HL-60 (cell line): ENCODE data around the gene TMC3.

Experiments used
- DNase-seq, 2 experiments: peaks; one replicate each; pipeline ENCODE4 v3.0.0-alpha.2; 2010 to 2020; ENCODE audit warnings: low read depth in 1 of 2, low spot score in 1 of 2
- H3K27ac ChIP-seq: fragments of 250-450 bp; sonication (Bioruptor Pico); replicated peaks from 2 replicates; pipeline ENCODE4 v1.5.1; 2020; ENCODE audit warnings: mild to moderate bottlenecking, moderate library complexity
- H3K27me3 ChIP-seq: fragments of 250-450 bp; sonication (Bioruptor Pico); 2 replicates; pipeline ENCODE4 v1.5.1; 2021; ENCODE audit warnings: mild to moderate bottlenecking, moderate library complexity; ENCODE audit not compliant: insufficient read depth, poor library complexity, severe bottlenecking
- H3K4me3 ChIP-seq: replicated peaks from 2 replicates; pipeline ENCODE4 v1.5.1; 2011; ENCODE audit warnings: mild to moderate bottlenecking, control low read depth, low read length; ENCODE audit not compliant: insufficient read depth
- GABPA ChIP-seq: IDR thresholded peaks from 2 replicates; pipeline ENCODE4 v1.6.1; 2012; ENCODE audit warnings: low read depth
- POLR2AphosphoS5 ChIP-seq: IDR thresholded peaks from 2 replicates; pipeline ENCODE4 v1.6.1; 2012; ENCODE audit warnings: low read depth
- SPI1 ChIP-seq: IDR thresholded peaks from 2 replicates; pipeline ENCODE4 v1.6.1; 2012; ENCODE audit warnings: low read depth, mild to moderate bottlenecking, borderline replicate concordance
- TF ChIP-seq, protein P1 (sequence below): IDR thresholded peaks from 2 replicates; pipeline ENCODE4 v1.6.1; 2012; ENCODE audit warnings: low read depth; ENCODE audit not compliant: insufficient replicate concordance
- TF ChIP-seq, protein P2 (sequence below): IDR thresholded peaks from one replicate; pipeline ENCODE4 v1.5.1; 2011; ENCODE audit warnings: low read length, control low read depth, inconsistent platforms; ENCODE audit not compliant: insufficient read depth

Gene TMC3

DNA sequence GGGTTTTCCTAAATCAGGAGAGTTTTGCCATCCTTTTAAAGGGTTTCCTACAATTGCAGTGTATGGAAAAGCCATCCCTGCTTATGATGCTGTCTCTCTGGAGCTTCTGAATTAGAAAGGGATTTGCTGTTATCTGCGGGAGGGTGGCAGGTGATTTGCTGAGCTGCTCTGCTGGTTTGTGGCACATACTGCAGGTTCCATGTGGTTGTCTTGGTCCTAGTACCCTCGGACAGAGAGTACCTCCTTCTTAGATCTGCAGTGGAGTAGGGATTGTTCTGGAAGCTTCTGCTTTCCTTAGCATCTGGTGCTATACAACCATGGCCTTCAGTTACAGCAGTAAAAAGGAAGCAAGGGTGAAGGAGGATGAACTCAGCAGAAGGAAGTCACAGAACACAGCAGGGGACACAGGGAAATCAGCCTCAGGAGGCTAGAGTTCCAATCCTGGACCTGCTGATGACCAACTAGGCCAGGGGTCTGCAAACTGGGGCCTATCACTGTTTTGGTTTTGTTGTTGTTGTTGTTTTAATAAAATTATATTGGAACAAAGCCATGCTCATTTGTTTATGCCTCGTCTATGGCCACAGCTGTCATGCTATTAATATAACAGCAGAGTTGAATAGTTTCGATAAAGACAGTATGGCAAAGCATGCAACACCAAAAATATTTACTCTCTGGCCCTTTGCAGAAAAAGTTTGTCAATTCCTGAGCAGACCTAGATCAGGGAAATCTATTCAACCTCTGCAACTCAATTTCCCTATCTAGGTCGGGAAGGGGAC lies 89.6 kb downstream of the TMC3 start:
- H3K27me3 ChIP-seq = no peaks in the 10 kb centered on the region
- peak in 1 of 2 experiments; percentile 33 for DNase-seq
- TF ChIP-seq, protein P1, sequence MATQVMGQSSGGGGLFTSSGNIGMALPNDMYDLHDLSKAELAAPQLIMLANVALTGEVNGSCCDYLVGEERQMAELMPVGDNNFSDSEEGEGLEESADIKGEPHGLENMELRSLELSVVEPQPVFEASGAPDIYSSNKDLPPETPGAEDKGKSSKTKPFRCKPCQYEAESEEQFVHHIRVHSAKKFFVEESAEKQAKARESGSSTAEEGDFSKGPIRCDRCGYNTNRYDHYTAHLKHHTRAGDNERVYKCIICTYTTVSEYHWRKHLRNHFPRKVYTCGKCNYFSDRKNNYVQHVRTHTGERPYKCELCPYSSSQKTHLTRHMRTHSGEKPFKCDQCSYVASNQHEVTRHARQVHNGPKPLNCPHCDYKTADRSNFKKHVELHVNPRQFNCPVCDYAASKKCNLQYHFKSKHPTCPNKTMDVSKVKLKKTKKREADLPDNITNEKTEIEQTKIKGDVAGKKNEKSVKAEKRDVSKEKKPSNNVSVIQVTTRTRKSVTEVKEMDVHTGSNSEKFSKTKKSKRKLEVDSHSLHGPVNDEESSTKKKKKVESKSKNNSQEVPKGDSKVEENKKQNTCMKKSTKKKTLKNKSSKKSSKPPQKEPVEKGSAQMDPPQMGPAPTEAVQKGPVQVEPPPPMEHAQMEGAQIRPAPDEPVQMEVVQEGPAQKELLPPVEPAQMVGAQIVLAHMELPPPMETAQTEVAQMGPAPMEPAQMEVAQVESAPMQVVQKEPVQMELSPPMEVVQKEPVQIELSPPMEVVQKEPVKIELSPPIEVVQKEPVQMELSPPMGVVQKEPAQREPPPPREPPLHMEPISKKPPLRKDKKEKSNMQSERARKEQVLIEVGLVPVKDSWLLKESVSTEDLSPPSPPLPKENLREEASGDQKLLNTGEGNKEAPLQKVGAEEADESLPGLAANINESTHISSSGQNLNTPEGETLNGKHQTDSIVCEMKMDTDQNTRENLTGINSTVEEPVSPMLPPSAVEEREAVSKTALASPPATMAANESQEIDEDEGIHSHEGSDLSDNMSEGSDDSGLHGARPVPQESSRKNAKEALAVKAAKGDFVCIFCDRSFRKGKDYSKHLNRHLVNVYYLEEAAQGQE = no peak
- no peak for TF ChIP-seq GABPA
- TF ChIP-seq POLR2AphosphoS5 = no peak
- TF ChIP-seq SPI1 = no peak
- TF ChIP-seq, protein P2, sequence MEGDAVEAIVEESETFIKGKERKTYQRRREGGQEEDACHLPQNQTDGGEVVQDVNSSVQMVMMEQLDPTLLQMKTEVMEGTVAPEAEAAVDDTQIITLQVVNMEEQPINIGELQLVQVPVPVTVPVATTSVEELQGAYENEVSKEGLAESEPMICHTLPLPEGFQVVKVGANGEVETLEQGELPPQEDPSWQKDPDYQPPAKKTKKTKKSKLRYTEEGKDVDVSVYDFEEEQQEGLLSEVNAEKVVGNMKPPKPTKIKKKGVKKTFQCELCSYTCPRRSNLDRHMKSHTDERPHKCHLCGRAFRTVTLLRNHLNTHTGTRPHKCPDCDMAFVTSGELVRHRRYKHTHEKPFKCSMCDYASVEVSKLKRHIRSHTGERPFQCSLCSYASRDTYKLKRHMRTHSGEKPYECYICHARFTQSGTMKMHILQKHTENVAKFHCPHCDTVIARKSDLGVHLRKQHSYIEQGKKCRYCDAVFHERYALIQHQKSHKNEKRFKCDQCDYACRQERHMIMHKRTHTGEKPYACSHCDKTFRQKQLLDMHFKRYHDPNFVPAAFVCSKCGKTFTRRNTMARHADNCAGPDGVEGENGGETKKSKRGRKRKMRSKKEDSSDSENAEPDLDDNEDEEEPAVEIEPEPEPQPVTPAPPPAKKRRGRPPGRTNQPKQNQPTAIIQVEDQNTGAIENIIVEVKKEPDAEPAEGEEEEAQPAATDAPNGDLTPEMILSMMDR = no peak
- no peak overlapping the region for H3K4me3 ChIP-seq
- no peak overlapping the region for H3K27ac ChIP-seq

DNA sequence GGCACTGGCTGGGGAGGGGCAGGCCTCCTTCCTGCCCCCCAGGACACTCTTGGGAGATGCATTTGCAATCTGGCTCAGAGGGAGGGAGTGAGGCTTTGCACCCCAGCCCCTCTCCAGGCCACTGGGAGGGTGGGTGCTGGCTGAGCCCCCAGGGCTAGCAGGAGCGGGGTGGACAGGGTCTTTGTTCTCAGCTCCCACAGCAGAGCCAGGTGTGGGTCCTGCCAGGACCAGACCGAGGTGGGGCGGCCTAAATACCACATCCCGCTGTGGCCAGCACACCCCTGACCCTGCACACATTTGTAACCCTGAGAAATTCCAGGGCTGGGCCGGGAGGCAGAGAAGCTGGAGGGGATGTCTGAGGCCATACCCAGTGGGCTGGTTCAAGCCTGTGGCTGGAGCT lies 91.1 kb downstream of the TMC3 start:
- no peaks in the 10 kb centered on the region for H3K27me3 ChIP-seq
- no peak for DNase-seq
- no peak overlapping the region for H3K27ac ChIP-seq
- H3K4me3 ChIP-seq = no peak overlapping the region
- TF ChIP-seq, protein P1 = no peak
- TF ChIP-seq GABPA (no peak), SPI1 (no peak), POLR2AphosphoS5 (no peak)
- TF ChIP-seq, protein P2 = no peak

DNA sequence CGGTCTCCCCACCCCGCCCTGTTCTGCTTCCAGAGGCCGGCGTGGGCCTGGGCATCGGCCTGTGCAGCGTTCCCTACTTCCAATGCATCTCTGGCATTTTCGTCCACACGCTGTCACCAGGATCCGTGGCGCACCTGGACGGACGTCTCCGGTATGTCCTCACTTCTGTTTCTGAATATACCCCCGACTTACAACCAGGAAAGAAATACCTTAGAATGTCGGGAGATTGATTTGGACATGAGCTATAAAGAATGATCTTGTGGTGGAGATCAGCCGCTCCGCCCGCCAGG lies 91.5 kb downstream of the TMC3 start:
- Histone ChIP-seq H3K27me3 (no peaks in the 10 kb centered on the region), H3K27ac (no peak overlapping the region), H3K4me3 (no peak overlapping the region)
- TF ChIP-seq POLR2AphosphoS5 (no peak), SPI1 (no peak), GABPA (no peak)
- TF ChIP-seq, protein P1 = no peak
- TF ChIP-seq, protein P2 = no peak
- DNase-seq = no peak
